Activated CD4-positive, alpha-beta memory T cell treated with anti-CD3 and anti-CD28 coated beads, Interleukin-2, amount 10 ng/mL, durations not matched to agents 7 days and 5 days (primary cell): ENCODE results near the gene CFHR5. TPM values are rescaled to one million over a fixed set of nuclear protein-coding genes. Genes with fewer than 3 reads are reported as not detected.
"Not testable (repeated sequence)": the region's sequence is repeated elsewhere in the genome, so short reads cannot be mapped to it uniquely, and the experiment has no call there.

Experiments
- CTCF ChIA-PET: fragments of 350-600 bp; sonication (Branson Sonifier 250); formaldehyde crosslinking; loops from one replicate; lab custom pipeline; 2021; ENCODE audit warnings: antibody characterized with exemption, inconsistent platforms; lab: Charles Lee
- POLR2A ChIA-PET: fragments of 350-600 bp; sonication (Branson Sonifier 250); formaldehyde crosslinking; loops from one replicate; lab custom pipeline; 2021; ENCODE audit warnings: antibody characterized with exemption; lab: Charles Lee
- DNase-seq: peaks from one replicate; pipeline ENCODE4 v3.0.0-alpha.2; 2020
- H3K27ac Mint-ChIP-seq: one replicate; pipeline ENCODE4 v1.8.0; 2021; ENCODE audit warnings: mild to moderate bottlenecking, mixed read lengths
- H3K27me3 Mint-ChIP-seq: one replicate; pipeline ENCODE4 v1.8.0; 2021; ENCODE audit warnings: mixed read lengths
- H3K36me3 Mint-ChIP-seq: one replicate; pipeline ENCODE4 v1.8.0; 2021; ENCODE audit warnings: low read depth, mixed read lengths
- H3K4me1 Mint-ChIP-seq: one replicate; pipeline ENCODE4 v1.8.0; 2021; ENCODE audit warnings: mixed read lengths
- H3K4me3 Mint-ChIP-seq: one replicate; pipeline ENCODE4 v1.8.0; 2021; ENCODE audit warnings: mild to moderate bottlenecking, mixed read lengths
- H3K9me3 Mint-ChIP-seq: one replicate; pipeline ENCODE4 v1.8.0; 2021; ENCODE audit warnings: mixed read lengths
- total RNA-seq, 2 experiments: library from RNA; stranded (reverse); gene quantifications; one replicate each; pipeline ENCODE4 v1.2.3, GENCODE V29; 2021

Gene CFHR5
- total RNA-seq, 2 experiments from 2014 or later = not detected

DNA sequence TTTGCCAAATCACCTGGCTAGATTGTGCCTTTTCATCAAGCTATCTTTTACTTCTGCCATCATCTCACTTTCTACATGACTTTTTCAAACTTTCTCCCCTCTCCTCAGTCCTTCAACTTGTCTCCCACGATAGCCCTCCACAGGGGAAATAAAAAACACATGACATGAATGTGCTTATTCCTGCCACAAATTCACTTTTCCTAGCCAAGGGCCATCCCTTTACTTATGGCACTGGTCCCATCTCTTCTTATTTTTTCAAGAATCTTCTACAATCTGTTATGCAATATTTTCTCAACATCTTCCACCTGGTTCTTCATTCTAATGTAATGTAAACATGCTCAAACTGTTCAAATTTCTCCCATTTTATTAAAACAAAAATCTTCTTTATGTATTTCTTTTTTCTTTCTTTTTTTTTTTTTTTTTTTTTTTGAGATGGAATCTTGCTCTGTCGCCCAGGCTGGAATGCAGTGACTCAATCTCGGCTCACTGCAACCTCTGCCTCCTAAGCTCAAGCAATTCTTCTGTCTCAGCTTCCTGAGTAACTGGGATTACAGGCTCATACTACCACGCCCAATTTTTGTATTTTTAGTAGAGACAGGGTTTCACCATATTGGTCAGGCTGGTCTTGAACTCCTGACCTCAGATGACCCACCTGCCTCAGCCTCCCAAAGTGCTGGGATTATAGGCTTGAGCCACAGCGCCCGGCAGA lies 57.4 kb downstream of the CFHR5 start:
- H3K9me3 Mint-ChIP-seq, H3K27me3 Mint-ChIP-seq, H3K4me1 Mint-ChIP-seq, POLR2A ChIA-PET, CTCF ChIA-PET, H3K27ac Mint-ChIP-seq, H3K4me3 Mint-ChIP-seq, DNase-seq, H3K36me3 Mint-ChIP-seq: not testable (repeated sequence)

- no peak for DNase-seq
- H3K27me3 Mint-ChIP-seq = peaks cover 6% of the 10 kb centered on the region
- H3K4me3 Mint-ChIP-seq = no peak overlapping the region
- H3K9me3 Mint-ChIP-seq = no peaks in the 10 kb centered on the region
- H3K27ac Mint-ChIP-seq = no peak overlapping the region
- no peaks in the 10 kb centered on the region for H3K36me3 Mint-ChIP-seq
- peaks cover 2% of the 10 kb centered on the region for H3K4me1 Mint-ChIP-seq
- ChIA-PET CTCF (no interaction called here), POLR2A (no interaction called here)
These were observed 59.5 kb downstream of the CFHR5 start for GRCh38 chr1:197036861-197037260.

DNA sequence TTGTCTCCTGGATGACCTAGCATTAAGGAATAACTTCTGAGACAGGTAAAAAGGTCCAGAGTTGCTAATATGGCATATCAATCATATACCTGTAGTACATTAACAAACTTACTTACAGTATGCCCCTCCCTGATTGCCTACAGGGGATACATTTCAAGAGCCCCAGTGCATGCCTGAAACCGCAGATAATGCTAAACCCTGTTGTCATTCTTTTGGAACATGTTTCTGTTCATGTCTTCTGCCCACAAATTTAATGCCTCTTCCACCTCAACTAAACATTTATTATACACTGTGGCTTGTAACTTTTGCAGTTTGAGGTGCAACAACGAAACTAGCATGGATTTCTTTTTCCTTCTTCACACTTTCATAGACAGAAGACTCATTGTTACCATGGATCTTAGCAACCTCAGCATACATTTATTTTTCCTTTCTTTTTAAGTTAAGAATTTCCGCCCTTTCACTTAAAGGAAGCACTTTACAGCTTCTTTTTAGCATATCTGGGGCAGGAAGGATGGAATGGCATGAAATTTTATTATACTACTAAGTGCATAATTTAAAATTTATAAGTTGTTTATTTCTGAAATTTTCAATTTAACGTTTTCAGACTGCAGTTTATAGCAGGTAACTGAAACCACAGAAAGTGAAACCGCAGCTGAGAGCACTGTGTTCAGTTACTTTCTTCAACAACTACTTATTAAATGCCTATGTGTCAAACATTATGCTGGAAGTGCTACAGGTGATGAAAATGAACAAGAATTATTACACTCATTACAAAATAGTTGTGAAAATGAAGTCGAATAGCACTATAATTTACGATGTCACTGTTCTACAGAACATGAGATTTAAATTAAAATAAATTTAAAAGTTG lies 64.4 kb downstream of the CFHR5 start:
- no peak overlapping the region for H3K27ac Mint-ChIP-seq
- H3K27me3 Mint-ChIP-seq = peaks cover 2% of the 10 kb centered on the region
- no peak for DNase-seq
- peaks cover 2% of the 10 kb centered on the region for H3K4me1 Mint-ChIP-seq
- no peaks in the 10 kb centered on the region for H3K9me3 Mint-ChIP-seq
- CTCF ChIA-PET = no interaction called here
- POLR2A ChIA-PET = no interaction called here
- no peaks in the 10 kb centered on the region for H3K36me3 Mint-ChIP-seq
- H3K4me3 Mint-ChIP-seq = no peak overlapping the region

- H3K4me3 Mint-ChIP-seq = no peak overlapping the region
- H3K27ac Mint-ChIP-seq = no peak overlapping the region
- no peaks in the 10 kb centered on the region for H3K9me3 Mint-ChIP-seq
- ChIA-PET CTCF (no interaction called here), POLR2A (no interaction called here)
- H3K27me3 Mint-ChIP-seq = peaks cover 2% of the 10 kb centered on the region
- H3K36me3 Mint-ChIP-seq = no peaks in the 10 kb centered on the region
- DNase-seq = no peak
- peaks cover 2% of the 10 kb centered on the region for H3K4me1 Mint-ChIP-seq
These were observed 65.5 kb downstream of the CFHR5 start for GRCh38 chr1:197042676-197043341.

DNA sequence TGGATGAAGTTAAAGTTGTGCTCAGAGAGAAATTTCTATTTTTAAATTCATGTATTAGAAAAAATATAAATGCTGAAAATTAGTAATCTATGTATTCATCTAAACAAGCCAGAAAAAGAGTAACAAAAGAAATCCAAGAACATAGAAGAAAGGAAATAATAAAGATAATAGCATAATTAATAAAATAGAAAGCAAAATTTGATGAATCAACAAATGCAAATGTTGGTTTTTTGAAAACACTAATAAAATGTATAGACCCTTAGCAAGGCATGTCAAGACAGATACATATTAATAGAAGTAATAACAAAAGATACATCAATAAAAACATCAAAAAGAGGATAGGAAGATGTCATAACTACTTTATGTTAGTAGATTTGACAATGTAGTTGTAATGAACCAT lies 71.7 kb downstream of the CFHR5 start:
- no peaks in the 10 kb centered on the region for H3K36me3 Mint-ChIP-seq
- POLR2A ChIA-PET = no interaction called here
- CTCF ChIA-PET = no interaction called here
- H3K27me3 Mint-ChIP-seq = peaks cover 2% of the 10 kb centered on the region
- no peak overlapping the region for H3K4me3 Mint-ChIP-seq
- DNase-seq = no peak
- H3K27ac Mint-ChIP-seq = no peak overlapping the region
- no peaks in the 10 kb centered on the region for H3K9me3 Mint-ChIP-seq
- H3K4me1 Mint-ChIP-seq = no peaks in the 10 kb centered on the region

Other genes starting within 250 kb of the CFHR5 start
- gene CFHR3, start 202.7 kb upstream of the CFHR5 start, total RNA-seq = not detected
- not detected for gene CFHR1, start 157.8 kb upstream of the CFHR5 start, total RNA-seq
- gene CFHR4, start 89.5 kb upstream of the CFHR5 start, total RNA-seq = not detected
- gene CFHR2, start 33.8 kb upstream of the CFHR5 start, total RNA-seq = not detected
- not detected for gene F13B, start 89.7 kb downstream of the CFHR5 start, total RNA-seq
- gene ASPM, start 169.1 kb downstream of the CFHR5 start, total RNA-seq = 10 to 100 TPM; 73.0 to 75.7 TPM
- 1 to 10 TPM; 7.1 to 7.2 TPM for gene ZBTB41, start 223.7 kb downstream of the CFHR5 start, total RNA-seq